KBM-7 (cell line): ENCODE data around the gene TNS3.
"Not testable (repeated sequence)": the region's sequence is repeated elsewhere in the genome, so short reads cannot be mapped to it uniquely, and the experiment has no call there.

Experiments used
- DNase-seq: peaks from one replicate; pipeline ENCODE4 v3.0.0-alpha.2; 2015
- in situ Hi-C: fragments of 300-500 bp; cut with MboI; formaldehyde crosslinking; loops from 2 replicates; pipeline ENCODE4 v1.14.3; 2020; ENCODE audit warnings: low sequenced_read_pairs, low pct_unique_long_range_greater_than_20kb, mixed read lengths

Gene TNS3

DNA sequence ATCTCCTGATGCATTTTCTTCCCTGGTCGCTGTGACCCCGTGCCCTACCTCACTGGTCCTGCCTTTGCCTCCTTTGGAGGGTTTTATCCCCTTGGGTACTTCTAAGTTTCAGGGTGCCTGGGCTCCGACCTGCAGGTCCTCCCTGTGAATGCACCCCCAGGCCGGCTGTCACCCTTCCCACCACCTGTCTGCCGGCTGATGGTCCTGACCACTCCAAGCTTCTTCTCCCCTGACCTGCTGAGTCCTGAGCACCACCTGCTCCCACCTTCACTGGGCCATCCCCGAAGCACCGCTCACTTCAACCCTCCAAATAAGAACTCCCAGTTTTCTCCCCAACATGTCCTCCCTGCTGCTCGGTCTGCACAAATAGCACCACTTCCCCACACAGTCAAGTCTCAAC, 33.4 kb downstream of the TNS3 start:
- in situ Hi-C loops, result no loop called here
- DNase-seq, result no peak

- DNase-seq, result no peak
- in situ Hi-C loops, result no loop called here
Measured at GRCh38 chr7:47546733-47547494, 35.0 kb downstream of the TNS3 start.

DNA sequence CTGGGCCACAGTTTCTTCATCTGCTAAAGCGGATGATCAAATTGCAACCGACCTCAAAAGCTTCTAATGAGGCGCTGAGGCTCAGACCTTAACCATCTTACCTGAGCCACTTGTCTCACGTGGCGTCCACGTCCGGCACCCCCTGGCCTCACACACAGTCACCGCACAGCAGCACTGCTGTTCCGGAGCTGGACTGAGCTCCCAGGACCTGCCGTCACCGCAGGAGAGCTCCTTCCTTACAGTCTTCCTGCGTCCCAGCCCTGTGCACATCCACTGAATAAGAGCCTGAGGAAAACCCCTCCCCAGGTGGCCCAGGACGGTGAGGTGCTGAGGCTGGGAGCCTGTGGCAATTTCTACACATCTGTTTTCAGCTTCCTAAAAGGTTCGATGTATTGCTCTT, 35.7 kb downstream of the TNS3 start:
- DNase-seq, result no peak
- in situ Hi-C loops, result no loop called here

GRCh38 chr7:47544416-47544815, 37.5 kb downstream of the TNS3 start:
- in situ Hi-C loops, result no loop called here
- DNase-seq, result no peak

- no peak for DNase-seq
- in situ Hi-C loops, result no loop called here
Measured at GRCh38 chr7:47543714-47544113, 38.2 kb downstream of the TNS3 start.

DNA sequence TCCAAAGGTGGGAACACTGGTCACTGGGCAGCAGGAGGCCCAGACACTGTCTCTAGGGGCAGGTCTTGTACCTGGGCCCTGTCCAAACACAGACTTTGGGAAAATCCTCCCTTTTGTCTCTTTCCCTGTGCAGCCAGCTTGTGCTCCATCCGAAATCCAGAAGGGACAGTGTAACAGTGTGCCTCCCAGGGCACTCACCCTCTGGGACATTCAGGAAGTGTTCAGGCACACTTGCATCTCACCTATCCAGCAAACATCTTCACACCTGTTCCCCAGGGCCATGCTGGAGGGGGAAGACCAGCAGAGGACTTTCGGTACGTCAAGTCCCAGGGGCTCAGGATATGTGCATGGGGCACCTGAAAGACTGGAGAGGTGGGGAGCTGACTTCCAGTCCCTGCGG, 38.9 kb downstream of the TNS3 start:
- no peak for DNase-seq
- in situ Hi-C loops, result no loop called here

- DNase-seq, result no peak
- in situ Hi-C loops, result no loop called here
Measured at GRCh38 chr7:47542051-47542450, 39.9 kb downstream of the TNS3 start.

DNA sequence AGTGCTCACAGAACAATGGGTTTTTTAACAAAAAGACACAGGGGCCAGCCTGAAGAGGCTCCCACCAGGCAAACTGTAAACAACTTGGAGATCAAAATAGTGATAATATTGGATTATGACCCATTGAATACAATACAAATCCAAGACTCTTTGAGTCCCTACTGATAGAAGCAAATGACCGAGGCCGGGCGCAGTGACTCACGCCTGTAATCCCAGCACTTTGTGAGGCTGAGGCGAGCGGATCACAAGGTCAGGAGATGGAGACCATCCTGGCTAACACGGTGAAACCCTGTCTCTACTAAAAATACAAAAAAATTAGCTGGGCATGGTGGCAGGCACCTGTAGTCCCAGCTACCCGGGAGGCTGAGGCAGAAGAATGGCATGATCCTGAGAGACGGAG, 40.4 kb downstream of the TNS3 start:
- in situ Hi-C loops, DNase-seq: not testable (repeated sequence)

DNA sequence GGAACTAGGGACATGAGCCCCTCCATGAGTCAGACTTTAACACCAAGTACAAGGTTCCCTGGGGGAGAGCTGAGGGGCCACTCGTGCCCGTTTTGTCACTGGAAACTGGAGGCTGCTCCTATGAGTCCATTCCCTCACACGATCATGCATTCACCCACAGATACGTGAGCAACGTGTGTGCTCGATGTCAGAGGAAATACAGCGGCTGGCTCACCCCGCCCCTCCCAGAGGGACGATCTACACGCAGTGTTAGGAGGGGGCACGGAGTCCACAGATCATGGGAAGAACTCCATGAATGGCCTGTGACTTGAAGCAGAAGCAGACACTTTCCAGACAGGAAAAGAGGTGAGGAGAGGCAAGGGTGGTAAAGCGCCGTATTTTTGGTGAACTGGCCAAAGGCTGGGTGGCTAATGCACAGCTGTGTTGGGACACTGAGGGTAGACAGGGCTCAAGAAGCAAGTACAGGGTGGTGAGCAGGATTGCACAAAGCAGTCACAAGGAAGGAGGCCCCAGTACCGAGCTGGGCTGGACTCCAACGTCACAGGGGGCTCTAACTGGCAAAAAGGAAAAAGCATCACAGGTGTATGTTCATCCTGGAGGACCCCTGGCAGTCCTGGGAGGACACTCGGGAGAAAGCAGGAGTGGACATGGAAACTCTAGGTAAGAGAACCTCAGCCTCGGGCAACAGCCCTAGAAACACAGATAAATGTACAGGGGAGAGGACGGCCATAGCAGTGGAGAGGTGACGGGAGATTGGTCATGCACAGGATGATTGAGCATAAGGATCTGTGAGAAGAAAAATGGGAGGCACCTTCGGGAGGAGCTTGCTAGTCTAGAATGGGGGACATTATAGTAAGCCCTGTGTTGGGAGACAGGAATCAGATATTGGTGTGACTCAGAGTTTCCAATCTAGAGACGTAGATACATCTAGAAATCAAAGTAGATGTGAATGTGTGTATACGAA, 41.2 kb downstream of the TNS3 start:
- in situ Hi-C loops, result no loop called here
- DNase-seq, result no peak

DNA sequence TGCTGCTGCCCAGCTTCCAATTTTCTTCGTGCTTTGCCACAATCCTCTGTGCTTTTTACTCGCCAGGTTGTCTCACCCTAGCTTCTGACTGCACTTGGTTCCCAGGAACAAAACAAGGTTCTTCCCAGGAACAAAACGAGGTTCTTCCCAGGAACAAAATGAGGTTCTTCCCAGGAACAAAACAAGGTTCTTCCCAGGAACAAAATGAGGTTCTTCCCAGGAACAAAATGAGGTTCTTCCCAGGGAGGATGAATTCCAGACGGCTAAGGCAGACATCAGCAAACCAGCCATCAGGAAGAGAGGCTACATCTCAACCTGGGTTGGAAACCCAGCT, 41.9 kb downstream of the TNS3 start:
- in situ Hi-C loops, result no loop called here
- DNase-seq, result no peak

DNA sequence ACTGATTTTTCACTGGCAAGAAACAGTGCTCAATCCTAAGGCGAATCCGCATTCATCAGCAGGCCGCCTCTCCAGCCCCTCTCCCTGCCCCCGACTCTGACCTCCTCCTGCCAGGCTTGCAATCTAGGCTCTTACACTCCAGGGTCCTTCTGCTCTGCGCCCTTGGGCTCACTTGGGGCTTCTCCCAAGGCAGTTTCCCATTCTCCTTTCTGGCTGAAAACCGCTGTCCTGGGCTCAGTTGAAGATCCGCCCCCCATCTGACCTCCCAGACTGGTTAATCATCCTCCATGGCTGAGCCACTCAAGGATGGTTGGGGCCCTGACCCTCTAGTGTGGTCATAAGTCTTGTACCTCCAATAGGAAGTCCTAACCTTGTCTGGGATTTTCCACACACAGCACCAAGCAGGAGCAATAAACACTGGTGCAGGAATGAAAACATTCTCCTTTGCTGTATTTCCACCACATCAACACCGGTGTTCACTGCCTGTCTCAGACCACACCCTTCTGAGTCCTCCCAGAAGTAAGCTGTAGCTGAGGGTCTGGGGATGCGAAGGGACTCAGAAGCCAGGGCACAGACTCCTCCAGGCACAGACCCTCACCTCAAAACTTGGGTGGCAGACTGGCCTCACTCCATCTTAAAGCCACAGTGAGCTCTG, 42.4 kb downstream of the TNS3 start:
- in situ Hi-C loops, result no loop called here

GRCh38 chr7:47538846-47539311, 43.0 kb downstream of the TNS3 start:
- in situ Hi-C loops, result no loop called here
- no peak for DNase-seq

More for the DNA sequence above, 42.4 kb downstream of the TNS3 start:
- no peak for DNase-seq

DNA sequence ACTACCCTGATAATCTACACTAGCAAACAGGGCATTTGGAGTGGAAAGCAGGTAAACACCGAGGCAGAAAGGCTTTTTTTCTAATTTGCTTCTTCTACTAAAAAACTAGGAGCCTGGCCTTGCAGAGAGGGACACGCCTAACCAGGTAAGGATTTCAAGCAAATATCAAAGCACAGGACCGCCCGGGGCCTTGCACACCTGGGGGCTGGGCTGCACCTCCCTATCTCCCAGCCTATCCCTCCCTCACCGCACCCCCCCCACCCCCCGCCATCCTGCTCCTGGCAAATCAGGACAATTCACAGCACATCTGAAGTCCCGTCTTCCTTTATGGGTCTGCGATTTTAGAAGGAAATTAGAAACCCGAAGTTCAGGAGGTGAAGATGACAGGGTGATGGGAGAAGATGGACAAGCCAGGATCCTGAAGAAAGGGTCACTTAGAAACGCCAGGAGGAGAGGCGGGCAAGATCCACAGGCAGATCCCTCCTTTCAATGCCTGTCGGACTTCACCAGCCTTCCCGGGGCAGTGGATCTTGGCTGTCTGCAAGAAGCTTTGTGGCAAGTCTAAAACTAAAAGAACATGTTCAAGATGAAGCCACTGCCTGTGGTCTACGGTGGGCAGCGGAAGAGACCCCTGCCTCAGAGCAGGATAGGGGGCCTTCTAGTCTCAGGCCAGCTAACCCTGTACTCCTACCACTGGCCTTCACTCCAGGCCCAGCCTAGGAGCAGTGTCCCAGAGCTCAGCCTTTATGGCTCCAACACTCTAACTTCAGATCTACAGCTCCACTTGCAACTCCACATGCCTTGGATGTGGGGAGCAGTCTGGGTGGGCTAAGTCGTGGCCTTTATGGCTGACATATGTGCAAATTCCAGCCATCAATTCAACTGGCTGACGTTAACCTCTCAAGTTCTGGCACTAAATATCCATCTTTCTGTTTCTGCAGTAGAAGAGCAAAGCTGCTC, 43.9 kb downstream of the TNS3 start:
- in situ Hi-C loops, result no loop called here
- no peak for DNase-seq

DNA sequence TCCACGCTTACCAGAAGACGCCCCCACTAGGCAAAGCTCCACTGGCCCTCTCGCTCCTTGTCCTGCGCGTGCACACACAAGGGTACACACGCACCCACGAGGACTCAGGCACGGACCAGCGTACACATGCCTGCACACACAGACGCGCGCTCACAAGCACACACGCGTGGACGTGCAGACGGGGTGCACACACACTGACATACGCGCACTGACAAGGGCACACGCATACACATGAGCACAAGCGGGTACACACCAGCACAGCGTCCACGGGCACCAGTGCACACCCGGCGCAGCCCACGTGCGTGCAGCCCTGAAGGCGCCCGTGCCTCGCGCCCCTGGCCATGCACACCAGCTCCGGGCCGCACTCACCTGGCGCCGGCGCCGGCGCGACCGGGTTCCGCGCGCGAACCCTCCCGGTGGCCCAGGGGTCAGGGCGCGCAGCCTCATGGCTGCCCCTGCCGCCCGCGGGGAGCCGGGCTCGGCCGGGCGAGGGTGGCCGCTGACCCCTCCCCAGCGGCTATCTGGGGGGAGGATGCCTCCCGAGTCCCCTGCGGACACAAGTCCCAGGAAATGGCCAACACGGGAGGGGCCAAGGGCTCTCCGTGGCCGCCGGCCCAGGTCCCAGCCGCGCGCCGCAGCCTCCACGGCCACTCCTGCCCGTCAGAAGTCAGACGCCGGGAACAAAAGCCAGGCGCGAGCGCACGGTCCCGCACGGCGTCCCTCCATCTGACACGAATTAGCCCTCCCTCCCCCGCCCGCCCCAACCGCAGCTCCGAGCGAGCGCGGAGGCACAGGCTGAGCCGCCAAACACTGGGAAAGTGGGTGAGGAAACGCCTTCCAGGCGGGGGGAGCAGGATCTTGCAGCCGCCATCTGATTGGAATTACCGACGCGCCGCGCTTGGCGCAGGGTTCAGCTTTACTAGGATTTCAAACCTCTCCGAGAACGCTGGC, 45.0 kb downstream of the TNS3 start:
- in situ Hi-C loops, result no loop called here
- DNase-seq, result no peak

- DNase-seq, result no peak
- in situ Hi-C loops, result no loop called here
Measured at GRCh38 chr7:47535704-47536628, 45.9 kb downstream of the TNS3 start.

- in situ Hi-C loops, result no loop called here
- no peak for DNase-seq
Measured at GRCh38 chr7:47535035-47535703, 46.7 kb downstream of the TNS3 start.
